GM12865 (cell line): Measurements from ENCODE around the gene SLC43A3.

Experiments used
- DNase-seq: peaks from one replicate; pipeline ENCODE4 v3.0.0; 2010; ENCODE audit warnings: low read depth
- H3K4me3 ChIP-seq: 2 replicates; pipeline ENCODE4 v1.5.1; 2011; ENCODE audit warnings: mild to moderate bottlenecking, low read depth, low read length, control low read depth
- CTCF ChIP-seq: IDR thresholded peaks from 2 replicates; pipeline ENCODE4 v1.5.1; 2011; ENCODE audit warnings: low read length, control low read depth, low read depth, inconsistent platforms; ENCODE audit not compliant: insufficient read depth; ENCODE audit errors: missing control alignments

SLC43A3 gene

GRCh38 chr11:57460022-57460757 lies 33.3 kb upstream of the SLC43A3 start, which contains the start of gene RTN4RL2:
RTN4RL2 (plus strand) TSS chr11:57460528; CDS start chr11:57460866, 338 bp downstream.
- peak within 1 kb of the TSS; percentile 48 for H3K4me3 ChIP-seq
- peak; percentile 67 for DNase-seq
- TF ChIP-seq CTCF = peak; percentile 45

- peak overlapping the region; percentile 48 for H3K4me3 ChIP-seq
- TF ChIP-seq CTCF = no peak
- DNase-seq = no peak
Measured at GRCh38 chr11:57459164-57460021, 32.5 kb upstream of the SLC43A3 start.

GRCh38 chr11:57458410-57459163 lies 31.7 kb upstream of the SLC43A3 start:
- peak; percentile 33 for DNase-seq
- peak overlapping the region; percentile 53 for H3K4me3 ChIP-seq
- peak; percentile 77 for TF ChIP-seq CTCF

GRCh38 chr11:57458060-57458409 lies 31.1 kb upstream of the SLC43A3 start:
- DNase-seq = no peak
- H3K4me3 ChIP-seq = peak overlapping the region; percentile 53
- TF ChIP-seq CTCF = no peak

DNA sequence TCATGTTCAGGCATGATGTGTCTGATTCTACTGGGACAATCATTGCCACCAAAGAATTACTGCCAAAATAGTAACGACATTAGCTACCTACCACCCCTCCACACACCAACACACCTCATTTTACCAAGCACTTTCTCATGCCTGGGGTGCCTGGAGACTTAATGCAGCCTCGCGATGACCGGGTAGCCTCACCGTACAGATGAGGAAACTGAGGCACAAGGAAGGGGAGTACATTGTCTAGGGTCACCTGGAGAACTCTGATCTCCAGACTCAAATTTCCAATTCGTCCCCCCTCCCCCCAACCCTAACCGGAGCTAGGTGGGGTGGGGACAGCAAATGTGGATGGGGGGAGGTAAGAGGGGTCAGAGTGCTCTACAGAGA lies 30.7 kb upstream of the SLC43A3 start:
- TF ChIP-seq CTCF = no peak
- H3K4me3 ChIP-seq = no peak overlapping the region
- no peak for DNase-seq

DNA sequence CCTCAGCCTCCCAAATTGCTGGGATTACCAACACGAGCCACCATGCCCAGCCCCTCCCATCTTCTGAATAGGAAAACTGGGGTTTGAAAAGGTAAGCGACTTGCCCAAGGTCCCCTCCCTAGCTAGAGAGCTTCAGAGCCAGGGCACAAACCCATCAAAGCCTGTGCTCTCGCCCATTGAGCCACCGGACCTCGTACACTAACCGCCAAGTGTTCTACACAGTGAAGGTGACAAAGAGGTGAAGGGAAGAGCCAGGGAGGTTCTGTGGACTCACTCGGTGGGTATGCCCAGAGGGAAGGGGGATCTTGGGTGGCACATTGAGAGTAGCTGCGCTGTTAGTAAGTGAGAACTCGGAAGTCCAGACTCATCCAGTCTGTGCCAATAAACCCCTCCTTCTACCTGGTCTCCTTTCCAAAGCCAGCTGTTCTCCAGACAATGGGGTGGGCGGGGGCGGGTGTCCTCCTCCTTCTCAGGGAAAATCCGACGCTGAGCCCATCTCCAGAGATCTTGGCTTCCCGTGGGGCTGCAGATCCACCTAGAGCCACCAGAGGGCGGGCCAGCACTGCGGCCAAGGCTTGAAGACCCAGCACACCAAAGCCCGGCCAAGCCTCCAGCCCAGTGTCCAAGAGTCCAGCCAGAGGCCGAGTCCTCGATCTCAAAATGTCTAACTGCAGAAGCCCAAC lies 30.2 kb upstream of the SLC43A3 start:
- peak; percentile 99 for TF ChIP-seq CTCF
- H3K4me3 ChIP-seq = no peak overlapping the region
- DNase-seq = peak; percentile 82
